H1 (cell line): ENCODE data around the gene GTF2H3. TPM values are rescaled to one million over a fixed set of nuclear protein-coding genes. Genes with fewer than 3 reads are reported as not detected.

Experiments used
- CTCF ChIA-PET: fragments of 300-600 bp; sonication (Branson Sonifier 250); formaldehyde crosslinking; loops from one replicate; lab custom pipeline; 2021; ENCODE audit not compliant: partially characterized antibody; lab: Charles Lee
- POLR2A ChIA-PET: fragments of 300-600 bp; sonication (Branson Sonifier 250); formaldehyde crosslinking; loops from one replicate; lab custom pipeline; 2021; ENCODE audit warnings: inconsistent platforms; ENCODE audit not compliant: partially characterized antibody; lab: Charles Lee
- DNase-seq, 2 experiments: peaks; one replicate each; pipeline versions ENCODE4 v3.0.0 to v3.0.0-alpha.2; 2010 to 2022; ENCODE audit warnings: low spot score in 2 of 2, low read depth in 1 of 2, mixed read lengths in 1 of 2
- FAIRE-seq: peaks from 2 replicates; lab custom pipeline; 2011; peaks lifted over from hg19 to GRCh38; lab: Jason Lieb, UNC
- H2AFZ ChIP-seq: 2 replicates; pipeline ENCODE4 v1.8.1; 2012; ENCODE audit warnings: low read length, inconsistent platforms
- H2AK5ac ChIP-seq: 2 replicates; pipeline ENCODE4 v1.6.1; 2013; ENCODE audit warnings: low read depth, low read length
- H2BK120ac ChIP-seq: replicated peaks from 2 replicates; pipeline ENCODE3; 2013; ENCODE audit warnings: low read depth, low read length, inconsistent platforms
- H2BK12ac ChIP-seq: 2 replicates; pipeline ENCODE4 v1.6.1; 2013; ENCODE audit warnings: low read depth, low read length
- H2BK15ac ChIP-seq: 2 replicates; pipeline ENCODE4 v1.6.1; 2013; ENCODE audit warnings: low read length
- H2BK20ac ChIP-seq: 2 replicates; pipeline ENCODE4 v1.6.1; 2013; ENCODE audit warnings: low read length
- H2BK5ac ChIP-seq: 2 replicates; pipeline ENCODE4 v1.6.1; 2013; ENCODE audit warnings: low read depth, low read length
- H3K14ac ChIP-seq: 2 replicates; pipeline ENCODE4 v1.6.1; 2013; ENCODE audit warnings: inconsistent platforms; ENCODE audit not compliant: insufficient read length
- H3K18ac ChIP-seq: 2 replicates; pipeline ENCODE4 v1.6.1; 2013; ENCODE audit warnings: low read length; ENCODE audit errors: extremely low read depth
- H3K23ac ChIP-seq: 2 replicates; pipeline ENCODE4 v1.6.1; 2013; ENCODE audit warnings: inconsistent platforms; ENCODE audit not compliant: insufficient read length
- H3K23me2 ChIP-seq: 2 replicates; pipeline ENCODE4 v1.6.1; 2013; ENCODE audit warnings: low read depth, low read length
- H3K27ac ChIP-seq: 2 replicates; pipeline ENCODE4 v1.6.1; 2011; ENCODE audit warnings: low read depth, low read length, inconsistent platforms
- H3K27me3 ChIP-seq, 4 experiments: replicated peaks in 1 of 4; 1 replicate in 1 of 4; 2 replicates in 3 of 4; pipeline versions ENCODE4 v1.6.1 to v1.8.1; 2011 to 2013; ENCODE audit warnings: low read length in 3 of 4, mild to moderate bottlenecking in 3 of 4, inconsistent platforms in 2 of 4, mixed read lengths in 2 of 4, moderate library complexity in 1 of 4; ENCODE audit not compliant: control insufficient read depth in 3 of 4, insufficient read depth in 3 of 4; ENCODE audit errors: extremely low read depth in 1 of 4
- H3K36me3 ChIP-seq, 4 experiments: 2 replicates each; pipeline versions ENCODE4 v1.6.1 to v1.8.1; 2011 to 2013; ENCODE audit warnings: mild to moderate bottlenecking in 4 of 4, low read length in 3 of 4, moderate library complexity in 2 of 4, control low read depth in 1 of 4, inconsistent platforms in 1 of 4; ENCODE audit not compliant: insufficient read depth in 4 of 4, control insufficient read depth in 2 of 4
- H3K4ac ChIP-seq: replicated peaks from 2 replicates; pipeline ENCODE3; 2013; ENCODE audit warnings: low read length, low read depth, mixed read lengths, inconsistent platforms; ENCODE audit not compliant: insufficient read length
- H3K4me1 ChIP-seq, 4 experiments: replicated peaks in 1 of 4; 1 replicate in 1 of 4; 2 replicates in 3 of 4; pipeline versions ENCODE4 v1.6.1 to v1.8.1; 2011 to 2013; ENCODE audit warnings: low read length in 3 of 4, inconsistent platforms in 2 of 4, mixed read lengths in 1 of 4; ENCODE audit not compliant: insufficient read depth in 4 of 4, control insufficient read depth in 3 of 4
- H3K4me2 ChIP-seq, 2 experiments: 2 replicates each; pipeline versions ENCODE4 v1.6.1 to v1.8.1; 2011 to 2013; ENCODE audit warnings: low read depth in 2 of 2, low read length in 2 of 2, control low read depth in 1 of 2, inconsistent platforms in 1 of 2, mild to moderate bottlenecking in 1 of 2; ENCODE audit not compliant: insufficient read depth in 1 of 2
- H3K4me3 ChIP-seq, 4 experiments: fragments of 200-600, 300-600 bp in 1 of 4; sonication (generic), shearing (Covaris generic), sonication (Bioruptor Twin) in 1 of 4; 2 replicates each; pipeline versions ENCODE4 v1.5.1 to v1.8.1; 2011 to 2016; ENCODE audit warnings: low read length in 4 of 4, low read depth in 3 of 4, control low read depth in 2 of 4, inconsistent platforms in 2 of 4, mild to moderate bottlenecking in 2 of 4, mixed read lengths in 1 of 4, moderate library complexity in 1 of 4; ENCODE audit not compliant: insufficient read depth in 2 of 4; ENCODE audit errors: extremely low read depth in 1 of 4
- H3K56ac ChIP-seq: replicated peaks from 2 replicates; pipeline ENCODE3; 2013; ENCODE audit warnings: low read depth, mild to moderate bottlenecking, mixed read lengths, low read length, inconsistent platforms; ENCODE audit not compliant: insufficient read length
- H3K79me1 ChIP-seq: 2 replicates; pipeline ENCODE4 v1.6.1; 2013; ENCODE audit warnings: low read depth, low read length, control low read depth
- H3K79me2 ChIP-seq, 2 experiments: 2 replicates each; pipeline versions ENCODE4 v1.6.1 to v1.8.1; 2012 to 2013; ENCODE audit warnings: low read length in 2 of 2, mild to moderate bottlenecking in 2 of 2, inconsistent platforms in 1 of 2; ENCODE audit not compliant: insufficient read depth in 2 of 2, control insufficient read depth in 1 of 2
- H3K9ac ChIP-seq, 4 experiments: replicated peaks in 1 of 4; 1 replicate in 1 of 4; 2 replicates in 3 of 4; pipeline versions ENCODE4 v1.6.1 to v1.8.1; 2011 to 2013; ENCODE audit warnings: low read depth in 3 of 4, low read length in 3 of 4, control low read depth in 2 of 4, mild to moderate bottlenecking in 2 of 4, moderate library complexity in 2 of 4, inconsistent platforms in 1 of 4; ENCODE audit errors: extremely low read depth in 1 of 4
- H3K9me3 ChIP-seq, 2 experiments: 2 replicates each; pipeline versions ENCODE4 v1.6.1 to v1.8.1; 2012 to 2013; ENCODE audit warnings: mild to moderate bottlenecking in 2 of 2, moderate library complexity in 2 of 2, control low read depth in 1 of 2, inconsistent platforms in 1 of 2, low read depth in 1 of 2, low read length in 1 of 2, mixed read lengths in 1 of 2; ENCODE audit not compliant: insufficient read depth in 2 of 2
- H4K20me1 ChIP-seq, 2 experiments: replicated peaks in 1 of 2; 2 replicates each; pipeline versions ENCODE3 to v1.8.1; 2011 to 2013; ENCODE audit warnings: inconsistent platforms in 2 of 2, low read length in 2 of 2, mild to moderate bottlenecking in 1 of 2; ENCODE audit not compliant: insufficient read depth in 2 of 2, control insufficient read depth in 1 of 2
- H4K5ac ChIP-seq: 2 replicates; pipeline ENCODE4 v1.6.1; 2013; ENCODE audit warnings: low read length, low read depth, mixed read lengths, inconsistent platforms; ENCODE audit not compliant: insufficient read length
- H4K8ac ChIP-seq: 2 replicates; pipeline ENCODE4 v1.8.0; 2013; ENCODE audit warnings: mild to moderate bottlenecking, moderate library complexity, low read length, inconsistent platforms; ENCODE audit not compliant: insufficient read depth; ENCODE audit errors: extremely low read depth
- H4K91ac ChIP-seq: replicated peaks from 2 replicates; pipeline ENCODE3; 2013; ENCODE audit warnings: low read length, mixed read lengths, inconsistent platforms; ENCODE audit not compliant: insufficient read length
- CEBPB ChIP-seq: IDR thresholded peaks from 2 replicates; pipeline ENCODE4 v1.6.1; 2012; ENCODE audit warnings: low read depth, low read length
- CHD1 ChIP-seq: IDR thresholded peaks from 2 replicates; pipeline ENCODE4 v1.6.1; 2012; ENCODE audit warnings: low read depth, low read length, improper control_type of control experiment
- JUN ChIP-seq: IDR thresholded peaks from 2 replicates; pipeline ENCODE4 v1.6.1; 2011; ENCODE audit warnings: low read depth, mild to moderate bottlenecking, improper control_type of control experiment, low read length
- POU5F1 ChIP-seq: IDR thresholded peaks from 2 replicates; pipeline ENCODE4 v1.6.1; 2011; ENCODE audit warnings: low read depth, mild to moderate bottlenecking, low read length, moderate library complexity
- SIN3A ChIP-seq, 2 experiments: IDR thresholded peaks in 1 of 2; conservative IDR thresholded peaks in 1 of 2; 2 replicates each; pipeline ENCODE4 v1.6.1; 2011 to 2012; ENCODE audit warnings: low read length in 2 of 2, improper control_type of control experiment in 1 of 2, low read depth in 1 of 2, mild to moderate bottlenecking in 1 of 2
- ZNF274 ChIP-seq: IDR thresholded peaks from 2 replicates; pipeline ENCODE4 v1.7.0; 2012; ENCODE audit warnings: low read length, borderline replicate concordance; ENCODE audit errors: extremely low read depth
- WGBS, 2 experiments: shearing (Covaris generic) in 1 of 2; methylation state at CpG; one replicate each; pipeline versions ENCODE4 v1.1.6 to v1.1.7; 2013 to 2015; ENCODE audit warnings: low lambda C conversion rate in 2 of 2, mixed read lengths in 2 of 2, inconsistent platforms in 1 of 2, low coverage in 1 of 2, missing lambda C conversion rate in 1 of 2; ENCODE audit not compliant: insufficient replicate concordance in 2 of 2, insufficient coverage in 1 of 2, insufficient read length in 1 of 2; ENCODE audit errors: extremely low coverage in 1 of 2, missing lambda C conversion rate in 1 of 2; 5-methylcytosine and 5-hydroxymethylcytosine counted together
- long read RNA-seq, 2 experiments: library from RNA in 1 of 2; library from capped mRNA in 1 of 2; stranded (forward); transcript quantifications; one replicate each; pipeline ENCODE4 v2.0.0, GENCODE V29; 2021; ENCODE audit warnings: inconsistent platforms in 1 of 2
- polyA minus RNA-seq, 3 experiments: library from RNA; depleted of rRNA, polyadenylated mRNA; stranded (reverse); fragments of >200 nt; gene quantifications; 1 replicate in 2 of 3; 2 replicates in 1 of 3; pipeline ENCODE4 v1.2.3, GENCODE V29; 2011
- polyA plus RNA-seq, 7 experiments: library from polyadenylated mRNA; depleted of rRNA in 3 of 7; stranded (reverse) in 5 of 7; unstranded in 2 of 7; fragments of >200 nt in 5 of 7; fragments of 200-250 nt in 2 of 7; gene quantifications; 1 replicate in 5 of 7; 2 replicates in 1 of 7; 4 replicates in 1 of 7; pipeline versions ENCODE4 v1.2.1 to v1.2.3, GENCODE V29; 2011 to 2013; ENCODE audit warnings: missing spikeins in 2 of 7, mixed read lengths in 2 of 7
- total RNA-seq: library from RNA; stranded (reverse); fragmentation: NEBNext Ultra II Directional; extraction: Animal tissue kit (Norgen Biotek cat#: 25700); gene quantifications from 2 replicates; pipeline ENCODE4 v1.2.1, GENCODE V29; 2021
- TF ChIP-seq, protein P1 (sequence below): IDR thresholded peaks from 2 replicates; pipeline ENCODE4 v1.6.1; 2012; ENCODE audit warnings: inconsistent platforms

GTF2H3 gene
- total RNA-seq (32.1 and 35.8 TPM in 2 replicates), polyA plus RNA-seq (2011; rRNA removed) (15.0 and 21.0 TPM in 2 replicates), polyA minus RNA-seq (2011; rRNA and poly(A)+ RNA removed) (41.7 and 50.3 TPM in 2 replicates)
- 18.8 TPM for polyA plus RNA-seq (2011; cell fraction: cytosol; rRNA removed)
- polyA plus RNA-seq (2011; cell fraction: nucleus; rRNA removed) = 5.6 TPM
- 18.2 to 31.8 TPM (median 23.7 TPM) in 4 replicates for polyA plus RNA-seq (2012, experiment 1 of 2)
- 7.4 TPM for polyA plus RNA-seq (2012, experiment 2 of 2)
- 15.3 TPM for polyA plus RNA-seq (2013, experiment 1 of 2)
- polyA plus RNA-seq (2013, experiment 2 of 2) = 19.3 TPM
- polyA minus RNA-seq (2011; cell fraction: cytosol; rRNA and poly(A)+ RNA removed) = 8.0 TPM
- 18.5 TPM for polyA minus RNA-seq (2011; cell fraction: nucleus; rRNA and poly(A)+ RNA removed)
- long read RNA-seq, experiment 1, partial matches to known transcripts = 0 of 11 reads
- long read RNA-seq, experiment 1, other reads (novel, unspliced or antisense) = 7 of 11 reads
- long read RNA-seq, experiment 2, transcript GTF2H3-212 (13 exons, 3,329 nt) = major isoform, 6 of 13 reads
- long read RNA-seq, experiment 2, partial matches to known transcripts = 1 of 13 reads
- long read RNA-seq, experiment 2, other reads (novel, unspliced or antisense) = 6 of 13 reads

GRCh38 chr12:123633379-123634141, at the start of gene GTF2H3, which contains the start of gene EIF2B1:
GTF2H3 (plus strand) TSS chr12:123633829; CDS start chr12:123633860, 31 bp downstream.
EIF2B1 (minus strand) TSS chr12:123633686; CDS start chr12:123633557, 129 bp downstream.
- H2AFZ ChIP-seq = 0 out of 2 replicates have a peak within 1 kb of the TSS, but pooled peaks have one; percentile 24
- ChIA-PET CTCF (no interaction called here), POLR2A (interaction anchor here (0.8 to 3.1 kb wide), 8 partner anchors 9 to 401 kb away, joined by 3 to 14 read pairs (median 4); partner anchors contain the start of genes ATP6V0A2, DDX55, MPHOSPH9 and MTRFR)
- H3K18ac ChIP-seq = no peak within 1 kb of the TSS
- H2BK20ac ChIP-seq = no peak within 1 kb of the TSS
- H3K56ac ChIP-seq = peak within 1 kb of the TSS; percentile 34
- peaks cover 0 to 4% of the 10 kb centered on the region in 2 experiments for H4K20me1 ChIP-seq
- peak within 1 kb of the TSS; percentile 96 for H3K4ac ChIP-seq
- peaks cover 3% of the 10 kb centered on the region; the same call in 1 of the 2 replicates for H3K23me2 ChIP-seq
- H3K4me1 ChIP-seq = peaks cover 0 to 4% (median 0%) of the 10 kb centered on the region in 4 experiments; a peak in 3 of 7 replicates
- peak within 1 kb of the TSS; percentile 40 for H4K91ac ChIP-seq
- H3K9me3 ChIP-seq = no peaks in the 10 kb centered on the region
- H3K23ac ChIP-seq = no peak within 1 kb of the TSS
- peak within 1 kb of the TSS; percentile 63 to 81 for H3K4me2 ChIP-seq
- H3K9ac ChIP-seq = peak within 1 kb of the TSS; percentile 67 to 94 (median 86)
- H2BK120ac ChIP-seq = peak within 1 kb of the TSS; percentile 87
- peaks cover 2 to 20% (median 17%) of the 10 kb centered on the region in 4 experiments; a peak in 6 of 8 replicates for H3K36me3 ChIP-seq
- no peak within 1 kb of the TSS; the same call in 1 of the 2 replicates for H2BK12ac ChIP-seq
- WGBS, 2 experiments = 2% methylated on average over 52 of the region's 52 CpGs; no CpG with 5 or more reads in 1 of the 2 experiments
- no peak within 1 kb of the TSS for H2BK15ac ChIP-seq
- no peak within 1 kb of the TSS for H2AK5ac ChIP-seq
- peak within 1 kb of the TSS; percentile 23 for H4K5ac ChIP-seq
- H3K79me1 ChIP-seq = peaks cover 2% of the 10 kb centered on the region
- DNase-seq (peak; percentile 93 to 98), FAIRE-seq (no peak)
- H2BK5ac ChIP-seq = peak within 1 kb of the TSS; percentile 80; the same call in 1 of the 2 replicates
- H4K8ac ChIP-seq = peak within 1 kb of the TSS; percentile 90; the same call in 1 of the 2 replicates
- H3K27me3 ChIP-seq = no peaks in the 10 kb centered on the region
- H3K4me3 ChIP-seq = peak within 1 kb of the TSS; percentile 75 to 94 (median 92)
- peak within 1 kb of the TSS; percentile 81 for H3K27ac ChIP-seq
- H3K79me2 ChIP-seq = peaks cover 0 to 20% of the 10 kb centered on the region in 2 experiments; a peak in 2 of 4 replicates
- no peak within 1 kb of the TSS for H3K14ac ChIP-seq
- no peak for TF ChIP-seq CEBPB
- peak; percentile 98 to 99 for TF ChIP-seq SIN3A (conservative IDR thresholded peaks at IDR 0.05 in 1 of 2, IDR thresholded peaks at IDR 0.05 in 1 of 2; ENCODE audit: low read depth in 1 of 2, low read length in 2 of 2)
- no peak for TF ChIP-seq POU5F1
- no peak for TF ChIP-seq CHD1
- no peak for TF ChIP-seq JUN
- TF ChIP-seq ZNF274 = no peak
- TF ChIP-seq, protein P1, sequence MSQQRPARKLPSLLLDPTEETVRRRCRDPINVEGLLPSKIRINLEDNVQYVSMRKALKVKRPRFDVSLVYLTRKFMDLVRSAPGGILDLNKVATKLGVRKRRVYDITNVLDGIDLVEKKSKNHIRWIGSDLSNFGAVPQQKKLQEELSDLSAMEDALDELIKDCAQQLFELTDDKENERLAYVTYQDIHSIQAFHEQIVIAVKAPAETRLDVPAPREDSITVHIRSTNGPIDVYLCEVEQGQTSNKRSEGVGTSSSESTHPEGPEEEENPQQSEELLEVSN = peak; percentile 56
